GM21825 (cell line): Measurements from ENCODE around the gene DCLK1.

Experiments used
- ATAC-seq: cut with Tn5 transposase; IDR thresholded peaks from one replicate; pipeline ENCODE4 v1.9.1; 2021; ENCODE audit warnings: mild to moderate bottlenecking, moderate library complexity; ENCODE audit not compliant: unreplicated experiment

Gene DCLK1

DNA sequence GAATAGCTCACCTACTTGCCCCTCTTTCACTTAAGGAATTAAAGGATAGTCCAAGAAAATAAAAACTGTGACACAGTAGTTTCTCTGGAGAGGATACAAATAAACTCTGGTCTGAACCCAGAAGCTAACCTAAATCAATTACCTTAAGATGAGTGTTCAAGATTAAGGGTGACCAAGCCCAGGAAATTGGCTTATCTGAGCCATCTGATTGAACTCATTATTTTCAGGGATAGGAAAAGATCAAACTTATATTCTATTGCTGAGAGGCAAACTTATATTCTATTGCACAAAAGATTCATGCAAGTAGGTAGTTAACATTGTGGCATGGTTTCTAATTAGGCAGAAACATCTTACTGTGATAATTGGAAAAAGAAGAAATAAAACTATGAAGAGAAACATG lies 175.1 kb downstream of the DCLK1 start:
- ATAC-seq: no peak

DNA sequence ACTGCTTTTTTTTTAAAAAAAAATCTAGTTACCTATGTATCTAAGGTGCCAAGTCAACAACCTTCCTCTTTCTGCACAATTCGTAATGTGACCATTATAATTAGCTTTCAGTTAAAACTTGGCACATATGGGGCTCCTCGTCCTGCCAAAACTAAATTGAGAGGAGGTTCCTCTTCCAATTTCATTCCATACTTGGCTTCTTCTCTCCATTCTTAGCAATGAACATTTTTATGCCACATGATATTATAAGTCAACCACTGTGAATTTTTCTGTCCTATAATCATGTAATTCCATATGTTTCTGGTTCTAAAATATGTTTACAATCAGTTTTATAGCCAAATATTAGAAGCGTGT lies 177.0 kb downstream of the DCLK1 start:
- ATAC-seq: no peak

GRCh38 chr13:35953537-35954206 lies 177.5 kb downstream of the DCLK1 start:
- no peak for ATAC-seq

DNA sequence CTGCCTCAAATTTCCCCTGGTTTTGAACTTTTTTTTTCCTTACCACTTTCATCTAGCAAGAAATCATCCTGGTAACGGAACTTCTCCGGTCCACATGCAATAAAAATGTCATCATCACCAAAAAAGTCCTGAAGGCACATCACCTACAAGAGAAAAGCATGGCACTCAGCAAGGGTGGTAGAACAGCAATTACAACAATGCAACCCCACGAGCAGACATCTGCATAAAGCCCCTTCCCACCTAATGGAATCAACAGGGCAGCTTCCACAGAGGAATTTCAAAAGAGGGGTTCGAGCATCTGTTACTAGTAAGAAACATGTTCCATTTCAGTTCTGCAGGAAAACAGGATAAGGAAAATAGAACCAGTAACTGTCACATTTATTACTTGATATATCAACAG lies 183.9 kb downstream of the DCLK1 start:
- no peak for ATAC-seq

GRCh38 chr13:35945368-35945767 lies 185.8 kb downstream of the DCLK1 start:
- ATAC-seq: no peak

DNA sequence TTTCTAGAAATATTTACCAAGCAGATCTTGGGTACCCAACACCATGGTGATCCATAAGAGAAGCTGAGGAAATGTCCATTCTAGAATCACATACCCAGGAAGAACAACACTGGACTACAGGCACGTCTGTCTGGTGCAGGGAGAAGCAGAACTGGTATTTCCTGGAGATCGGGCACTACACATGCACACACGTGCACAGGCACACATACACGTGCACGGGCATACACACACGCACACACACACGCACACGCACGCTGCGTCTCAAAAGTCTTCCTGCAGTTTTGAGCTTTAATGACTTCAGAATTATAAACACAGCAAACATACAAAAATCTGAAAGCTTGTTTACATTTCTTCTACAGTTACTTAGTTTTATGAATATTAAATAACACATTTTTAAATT lies 189.8 kb downstream of the DCLK1 start:
- ATAC-seq: no peak

DNA sequence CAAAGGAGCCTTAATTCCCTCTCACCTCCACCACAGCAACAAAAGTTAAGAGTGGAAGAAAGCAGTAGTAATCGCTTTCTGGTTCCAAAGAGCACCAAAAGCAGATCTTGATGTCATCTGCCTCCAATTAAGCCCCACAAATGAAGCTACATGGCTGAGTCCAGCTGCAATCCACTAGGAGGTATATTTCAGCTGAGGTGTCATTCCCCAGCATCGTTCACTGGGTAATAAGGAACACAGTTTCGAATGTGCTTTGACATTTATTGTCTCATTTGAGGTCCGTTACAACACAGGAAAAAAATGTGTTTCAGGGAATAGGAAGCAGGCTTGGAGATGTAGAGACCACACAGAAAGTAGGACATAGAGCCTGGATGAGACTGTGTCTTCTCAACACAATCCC lies 190.4 kb downstream of the DCLK1 start:
- no peak for ATAC-seq

GRCh38 chr13:35936246-35936978 lies 194.8 kb downstream of the DCLK1 start:
- no peak for ATAC-seq

- ATAC-seq: peak; percentile 77
Measured at GRCh38 chr13:35930665-35931631, 200.2 kb downstream of the DCLK1 start.

- ATAC-seq: no peak
Measured at GRCh38 chr13:35927567-35928021, 203.6 kb downstream of the DCLK1 start.

DNA sequence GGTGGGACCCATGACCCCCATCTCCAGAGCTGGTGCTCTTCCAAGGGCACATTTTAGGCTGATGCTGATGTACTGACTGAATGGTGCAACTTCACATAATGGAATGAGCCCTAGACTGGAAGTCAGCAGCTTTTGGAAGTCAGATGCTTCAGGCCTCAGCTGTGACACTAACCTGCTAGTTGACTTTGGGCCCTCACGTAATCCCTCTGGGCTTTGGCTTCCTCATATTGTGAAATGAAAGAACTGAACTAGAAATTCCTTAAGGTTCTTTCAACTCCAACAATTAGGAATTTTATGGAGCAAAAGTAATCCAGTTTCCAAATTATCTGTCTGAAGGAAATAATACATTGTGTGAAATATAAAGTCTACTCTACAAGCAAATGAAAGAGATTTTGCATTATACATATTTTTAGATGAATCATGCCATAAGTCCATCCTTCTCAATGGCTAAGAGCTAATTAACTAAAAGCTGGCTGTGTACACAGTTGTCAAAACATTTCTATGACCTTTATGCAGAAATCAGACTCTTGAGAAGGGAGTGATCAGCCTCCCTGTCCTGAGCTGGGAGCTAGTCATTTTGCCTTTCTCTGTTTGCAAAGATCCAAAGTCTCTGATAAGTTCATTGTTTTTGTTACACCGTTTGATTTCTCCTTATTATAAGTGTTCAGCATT lies 204.2 kb downstream of the DCLK1 start:
- no peak for ATAC-seq

DNA sequence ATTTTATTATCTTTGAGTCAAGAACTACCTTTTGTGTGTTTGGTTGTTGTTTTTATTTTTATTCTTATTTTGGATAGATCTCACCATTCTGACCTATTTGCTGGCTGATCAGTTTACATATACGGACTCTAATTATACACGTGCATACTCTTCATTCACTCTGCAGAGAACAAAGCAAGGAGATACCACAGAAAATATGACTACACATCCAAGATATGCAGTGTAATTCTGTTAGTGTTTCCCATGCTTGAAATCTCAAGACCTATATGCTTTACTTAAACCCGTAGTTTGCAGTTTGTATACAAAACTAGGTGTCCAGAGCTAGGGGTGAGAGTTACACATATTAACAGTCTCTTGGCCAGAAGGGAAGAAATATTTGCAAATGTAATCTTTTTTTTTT lies 205.5 kb downstream of the DCLK1 start:
- ATAC-seq: no peak

GRCh38 chr13:35923347-35923746 lies 207.8 kb downstream of the DCLK1 start:
- ATAC-seq: no peak

DNA sequence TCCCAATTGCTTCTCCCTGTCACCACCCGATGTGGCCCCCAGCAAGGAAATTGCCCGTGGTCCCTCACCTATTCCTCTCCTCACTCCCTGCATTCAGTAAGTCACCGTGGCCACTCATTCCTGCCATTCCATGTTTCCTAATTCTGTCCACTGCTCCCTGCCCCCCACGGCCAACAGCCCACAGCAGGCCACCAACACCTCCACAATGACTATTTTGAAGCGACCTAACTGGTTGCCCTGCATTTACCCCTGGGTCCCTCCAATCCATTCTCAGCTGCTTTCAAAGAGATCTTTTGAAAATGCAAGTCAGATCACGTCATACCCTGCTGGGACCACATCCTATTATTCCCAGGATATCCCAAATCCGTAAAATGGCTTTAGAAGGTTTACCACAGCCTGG lies 210.4 kb downstream of the DCLK1 start:
- ATAC-seq: no peak

DNA sequence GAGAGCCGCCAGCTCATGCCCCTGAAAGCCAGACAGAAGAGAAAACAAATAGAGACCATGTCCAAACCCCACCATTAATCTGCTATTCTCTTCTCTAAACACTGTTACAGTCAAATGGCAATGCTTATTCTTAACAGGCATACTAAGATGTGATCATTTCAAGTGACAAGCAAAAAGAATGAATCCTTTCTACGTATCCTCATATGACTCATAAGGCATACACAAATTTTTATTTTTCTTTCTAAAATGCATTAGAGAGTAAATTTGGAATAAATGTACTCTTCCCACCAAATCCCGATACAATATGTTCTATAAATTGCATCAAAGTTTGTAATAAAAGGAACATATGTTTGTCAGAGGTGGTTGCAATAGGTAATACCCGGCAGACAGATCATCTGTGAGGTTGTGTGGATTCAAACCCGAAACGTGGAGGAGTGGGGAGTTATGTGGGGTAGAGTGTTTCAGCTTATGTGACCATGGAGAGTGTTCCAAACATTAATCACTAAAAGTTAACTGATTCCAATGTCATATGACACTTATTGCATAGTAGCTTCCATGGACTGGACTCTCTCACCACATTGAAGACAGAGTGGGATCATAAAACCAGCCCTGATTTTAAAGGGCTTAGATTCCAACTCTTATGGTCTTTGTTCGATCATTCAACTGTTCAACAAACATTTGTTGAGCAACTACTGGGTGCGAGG lies 213.1 kb downstream of the DCLK1 start:
- ATAC-seq: no peak

DNA sequence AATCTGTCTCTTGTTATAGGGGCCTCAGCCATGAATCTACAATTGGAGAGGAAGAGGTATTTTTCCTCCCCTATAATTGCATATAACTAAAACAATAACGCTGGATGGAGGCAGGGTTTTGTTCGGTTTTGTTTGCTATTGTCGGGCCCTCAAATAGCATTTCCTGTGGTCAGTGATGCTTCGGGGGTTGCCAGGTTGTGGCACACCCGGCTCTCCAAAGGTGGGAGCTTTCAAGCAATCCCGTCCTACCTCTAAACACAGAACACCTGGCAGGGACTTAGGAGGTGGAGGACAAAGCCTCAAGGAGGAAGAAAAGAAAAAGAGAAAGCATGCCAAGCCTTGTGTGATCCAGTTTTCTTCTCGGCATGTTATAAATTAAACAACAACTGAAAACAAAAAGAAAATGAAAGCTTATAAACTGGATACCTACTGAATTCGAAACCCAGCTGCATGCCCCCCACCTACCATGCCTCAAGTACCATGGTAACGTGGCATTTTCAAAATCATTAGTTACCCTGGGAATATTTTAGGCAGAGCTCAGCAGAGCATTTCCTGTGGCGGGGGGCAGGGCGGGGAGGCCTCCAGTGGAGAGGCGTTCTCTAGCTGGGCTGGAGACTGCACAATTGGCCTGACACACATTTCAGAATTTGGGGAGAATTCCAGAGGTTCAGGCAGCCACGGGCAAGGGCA lies 213.8 kb downstream of the DCLK1 start:
- ATAC-seq: no peak

GRCh38 chr13:35916146-35916545 lies 215.0 kb downstream of the DCLK1 start:
- ATAC-seq: no peak

DNA sequence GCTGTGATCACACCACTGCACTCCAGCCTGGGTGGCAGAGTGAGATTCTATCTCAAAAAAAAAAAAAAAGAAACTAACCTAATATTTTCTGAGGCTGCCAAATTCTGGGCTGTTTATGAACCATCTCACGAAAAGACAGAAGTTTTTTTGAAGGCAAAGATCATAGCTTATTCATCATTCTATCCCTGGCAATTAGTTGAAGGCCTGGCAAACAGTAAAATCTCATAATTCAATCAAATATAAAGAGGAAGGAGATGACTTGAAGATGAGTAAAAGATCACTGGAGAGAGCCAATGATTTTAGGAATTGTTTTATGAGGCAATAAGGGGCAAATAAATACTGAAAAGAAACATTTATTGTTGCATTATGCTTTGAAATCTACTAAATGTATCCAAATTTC lies 216.5 kb downstream of the DCLK1 start:
- no peak for ATAC-seq

- ATAC-seq: no peak
Measured at GRCh38 chr13:35912841-35913240, 218.3 kb downstream of the DCLK1 start.
